ENCODE data around the gene MAD1L1.
"Not testable (repeated sequence)": the region's sequence is repeated elsewhere in the genome, so short reads cannot be mapped to it uniquely, and the experiment has no call there.

MAD1L1 gene

DNA sequence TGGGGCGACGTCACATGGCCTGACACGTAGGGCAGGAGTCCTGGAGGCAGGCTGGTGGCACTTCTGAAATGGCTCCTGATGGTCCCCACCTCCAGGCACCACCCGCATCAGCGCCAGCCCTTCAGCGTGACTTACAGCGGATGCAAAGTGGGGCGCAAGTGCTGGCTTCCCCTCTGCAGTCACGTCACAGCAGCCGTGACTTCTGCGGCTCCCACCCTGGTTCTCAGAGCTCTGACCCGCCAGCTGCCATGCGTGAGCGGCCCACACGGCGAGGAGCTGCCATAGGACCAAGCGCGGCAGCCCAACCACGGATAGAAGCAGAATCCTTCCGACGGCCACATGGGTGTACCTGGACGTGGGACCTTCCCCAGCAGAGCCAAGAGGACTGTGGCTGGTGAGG lies 403.6 kb downstream of the MAD1L1 start:
- no peak overlapping the region for H3K4me3 ChIP-seq (ENCODE audit: low read depth, low read length)
- no peak for TF ChIP-seq CTCF (IDR thresholded peaks at IDR 0.05; ENCODE audit: borderline replicate concordance, insufficient read depth, low read depth, low read length)

GRCh38 chr7:1828170-1828569 lies 404.6 kb downstream of the MAD1L1 start:
- not testable (repeated sequence) for H3K4me3 ChIP-seq (ENCODE audit: low read depth, low read length)

GRCh38 chr7:1827521-1827981 lies 405.2 kb downstream of the MAD1L1 start:
- not testable (repeated sequence) for H3K4me3 ChIP-seq (ENCODE audit: low read depth, low read length)

GRCh38 chr7:1826931-1827330 lies 405.8 kb downstream of the MAD1L1 start:
- not testable (repeated sequence) for H3K4me3 ChIP-seq (ENCODE audit: low read depth, low read length)

GRCh38 chr7:1825897-1826741 lies 406.6 kb downstream of the MAD1L1 start:
- H3K4me3 ChIP-seq (ENCODE audit: low read depth, low read length), result no peak overlapping the region
- no peak for TF ChIP-seq CTCF (IDR thresholded peaks at IDR 0.05; ENCODE audit: borderline replicate concordance, insufficient read depth, low read depth, low read length)

DNA sequence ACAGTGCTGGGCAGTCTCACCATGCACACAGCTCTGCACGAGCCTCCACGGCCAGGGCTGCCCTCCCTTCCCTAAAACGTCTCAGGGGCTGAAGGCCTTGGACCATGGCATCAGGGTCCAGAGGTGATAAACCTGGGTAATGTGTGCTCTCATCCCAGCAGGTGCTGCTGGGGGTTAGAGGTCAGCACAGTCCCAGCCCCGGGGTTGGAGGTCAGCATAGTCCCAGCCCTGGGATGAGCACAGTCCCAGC lies 407.2 kb downstream of the MAD1L1 start:
- not testable (repeated sequence) for H3K4me3 ChIP-seq (ENCODE audit: low read depth, low read length)

DNA sequence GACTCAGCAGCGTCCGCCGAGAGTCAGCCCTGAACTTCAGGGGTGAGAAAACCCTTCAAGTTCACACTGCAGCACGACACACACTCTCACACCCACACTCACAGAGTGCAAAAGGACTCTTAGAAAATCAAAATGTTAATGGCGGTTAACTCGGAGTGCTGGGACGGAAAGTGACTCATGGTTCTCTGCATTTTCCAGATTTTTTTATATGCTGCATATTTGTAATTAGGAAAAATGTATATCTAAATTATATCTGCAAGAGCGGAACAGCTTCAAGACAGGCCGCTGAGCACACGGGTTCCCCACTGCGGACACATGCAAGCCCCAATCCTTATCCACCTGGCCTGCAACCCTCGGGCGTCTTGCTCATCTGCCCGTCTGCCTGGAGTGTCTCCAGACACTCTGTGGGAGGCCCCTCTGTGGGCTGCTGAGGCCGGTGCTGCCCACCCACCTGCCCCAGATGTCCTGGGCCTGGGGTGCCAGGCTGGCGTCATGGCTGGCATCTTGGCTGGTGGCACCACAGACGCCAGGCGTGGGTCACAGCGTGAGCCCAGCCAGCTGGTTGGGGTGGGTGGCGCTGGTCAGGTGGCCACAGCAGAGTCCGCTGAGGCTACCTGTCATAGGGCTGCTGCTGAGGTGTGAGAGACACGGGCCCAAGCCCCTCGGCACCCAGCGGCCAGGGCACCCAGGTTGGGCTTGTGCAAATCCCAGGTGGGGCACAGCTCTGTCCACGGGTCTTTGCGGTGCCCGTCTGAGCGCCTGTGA lies 407.7 kb downstream of the MAD1L1 start:
- H3K4me3 ChIP-seq (ENCODE audit: low read depth, low read length), result not testable (repeated sequence)

DNA sequence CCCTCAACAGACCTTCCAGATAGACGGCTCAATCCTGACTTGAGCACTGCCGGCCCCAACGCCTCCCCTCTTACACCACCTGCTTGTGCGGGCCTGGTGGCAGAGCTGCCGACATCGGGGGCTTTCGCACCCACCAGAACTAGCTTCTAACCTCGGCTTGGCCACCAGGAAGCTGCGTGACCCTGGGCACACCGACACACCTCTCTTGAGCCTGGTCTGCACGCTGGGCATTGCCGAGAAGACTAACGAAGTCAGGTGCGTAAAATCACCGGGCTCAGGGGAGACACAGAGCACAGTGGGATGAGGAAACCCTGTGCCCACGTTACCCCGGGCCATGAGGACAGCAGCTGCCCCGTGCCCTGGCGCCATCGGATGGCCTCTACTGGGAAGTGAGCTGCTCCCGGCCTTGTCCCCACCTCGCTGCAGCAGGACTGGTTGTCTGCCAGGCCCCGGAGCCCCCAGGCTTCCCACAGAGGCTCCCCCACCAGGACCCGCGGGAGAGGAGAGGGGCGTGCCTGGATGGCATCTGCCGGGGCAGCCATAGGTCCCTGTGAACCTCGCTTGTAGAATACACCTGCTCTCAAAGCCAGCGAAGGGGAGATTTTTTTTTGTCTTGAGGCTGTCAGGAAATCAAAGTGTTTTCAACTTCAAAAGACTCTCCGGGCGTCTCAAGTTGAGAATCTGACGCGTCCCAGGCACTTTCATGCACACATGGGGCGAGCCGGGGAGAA lies 408.4 kb downstream of the MAD1L1 start:
- H3K4me3 ChIP-seq (ENCODE audit: low read depth, low read length), result not testable (repeated sequence)

GRCh38 chr7:1823376-1824150 lies 409.2 kb downstream of the MAD1L1 start:
- TF ChIP-seq CTCF (IDR thresholded peaks at IDR 0.05; ENCODE audit: borderline replicate concordance, insufficient read depth, low read depth, low read length), result no peak
- H3K4me3 ChIP-seq (ENCODE audit: low read depth, low read length), result no peak overlapping the region

GRCh38 chr7:1819259-1819841 lies 413.4 kb downstream of the MAD1L1 start:
- no peak overlapping the region for H3K4me3 ChIP-seq (ENCODE audit: low read depth, low read length)
- no peak for TF ChIP-seq CTCF (IDR thresholded peaks at IDR 0.05; ENCODE audit: borderline replicate concordance, insufficient read depth, low read depth, low read length)
